Colon (tissue), 2 donors: Measurements from ENCODE around the gene GSC2.
"Not testable (repeated sequence)": the region's sequence is repeated elsewhere in the genome, so short reads cannot be mapped to it uniquely, and the experiment has no call there.

ENCODE experiments used
- FAIRE-seq: peaks from 2 replicates; lab custom pipeline; 2012; peaks lifted over from hg19 to GRCh38; lab: Jason Lieb, UNC
- donor health status: control.
- donor health status: control.

Gene GSC2

DNA sequence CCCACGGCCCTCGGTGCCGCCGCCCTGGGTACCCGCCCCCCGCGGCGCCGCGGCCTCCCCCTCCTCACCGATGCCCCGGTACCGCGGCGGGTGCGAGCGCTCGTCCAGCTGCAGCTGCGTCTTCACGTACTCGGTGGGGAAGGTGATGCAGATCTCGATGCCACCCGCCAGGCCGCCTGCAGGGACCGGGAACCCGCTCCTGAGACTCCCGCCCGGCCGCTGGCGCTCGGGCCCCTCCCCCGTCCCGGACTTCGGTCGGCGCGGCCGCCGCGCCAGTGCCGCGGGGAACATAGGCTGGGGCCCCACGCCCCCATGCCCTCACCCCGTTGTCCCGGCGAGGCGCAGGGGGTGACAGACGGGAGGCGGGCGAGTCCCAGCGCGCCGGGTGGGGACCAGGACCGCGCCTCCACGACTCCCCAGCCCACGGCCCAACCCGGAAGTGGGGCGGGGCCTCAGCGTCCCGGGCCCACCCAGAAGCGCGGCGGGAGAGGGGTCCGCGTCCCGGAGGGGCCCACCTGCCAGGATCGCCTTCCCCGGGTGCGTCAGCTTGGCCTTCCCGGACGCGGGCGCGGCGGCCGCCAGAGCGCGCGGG, 28.1 kb upstream of the GSC2 start:
- FAIRE-seq: no peak

DNA sequence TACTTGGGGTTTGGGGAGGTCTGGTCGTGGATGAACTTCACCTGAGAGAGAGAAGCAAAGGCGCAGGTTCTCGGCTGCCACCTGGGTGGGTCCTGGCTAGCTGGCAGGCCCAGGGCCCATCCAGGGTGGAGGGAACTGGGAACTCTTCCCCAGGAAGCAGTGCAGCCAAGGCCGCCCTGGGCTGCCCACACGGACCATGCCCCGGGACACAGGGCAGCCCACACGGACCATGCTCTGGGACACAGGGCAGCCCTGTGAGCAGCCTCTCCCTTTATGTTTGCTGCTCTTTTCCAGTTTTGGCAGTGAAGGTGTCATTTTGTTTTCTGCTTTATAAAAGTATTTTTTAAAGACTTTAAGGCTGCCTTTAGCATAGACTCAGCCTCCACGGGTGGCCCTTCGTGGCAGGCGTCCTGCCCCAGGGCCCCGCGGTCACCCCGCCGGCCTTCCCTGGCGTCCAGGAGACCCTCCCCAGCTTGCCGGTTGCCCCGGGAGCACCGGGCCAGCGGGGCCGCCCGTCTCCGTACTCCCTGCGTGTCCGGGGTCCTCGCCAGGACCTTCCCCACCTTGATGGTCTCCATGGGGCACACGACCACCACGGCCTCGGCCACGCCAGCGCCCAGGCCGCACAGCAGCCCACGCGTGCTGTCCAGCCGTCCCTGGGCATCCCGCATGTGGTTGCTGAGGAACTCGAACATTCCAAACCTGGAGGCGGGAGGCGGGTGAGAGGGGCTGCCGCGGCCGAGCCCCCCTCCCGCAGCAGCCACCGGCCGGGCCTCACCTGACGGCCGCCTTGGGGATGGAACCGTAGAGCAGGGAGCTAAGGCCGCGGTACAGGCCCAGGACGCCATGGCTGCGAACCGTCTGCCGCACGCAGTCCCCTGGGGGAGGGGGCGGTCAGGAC, 27.3 kb upstream of the GSC2 start:
- no peak for FAIRE-seq

DNA sequence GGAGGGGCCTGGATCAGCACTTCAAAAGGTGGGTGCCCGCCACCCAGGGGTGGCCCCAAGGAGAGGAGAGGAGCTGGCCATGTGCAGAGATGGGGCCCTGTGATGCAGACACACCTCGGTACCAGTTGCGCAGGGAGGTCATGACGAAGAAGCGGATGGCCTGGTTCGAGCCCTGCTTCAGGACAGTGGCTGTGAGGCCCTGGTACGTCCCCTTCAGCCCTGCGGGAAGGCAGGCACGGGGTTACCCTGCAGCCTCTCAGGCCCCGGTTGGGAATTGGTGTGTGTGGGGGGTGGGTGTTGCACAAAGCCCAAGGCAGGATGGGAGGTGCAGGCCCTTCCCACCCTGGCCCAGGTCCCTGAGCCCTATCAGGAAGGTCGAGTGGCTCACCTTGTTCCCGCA, 26.6 kb upstream of the GSC2 start:
- FAIRE-seq: no peak

DNA sequence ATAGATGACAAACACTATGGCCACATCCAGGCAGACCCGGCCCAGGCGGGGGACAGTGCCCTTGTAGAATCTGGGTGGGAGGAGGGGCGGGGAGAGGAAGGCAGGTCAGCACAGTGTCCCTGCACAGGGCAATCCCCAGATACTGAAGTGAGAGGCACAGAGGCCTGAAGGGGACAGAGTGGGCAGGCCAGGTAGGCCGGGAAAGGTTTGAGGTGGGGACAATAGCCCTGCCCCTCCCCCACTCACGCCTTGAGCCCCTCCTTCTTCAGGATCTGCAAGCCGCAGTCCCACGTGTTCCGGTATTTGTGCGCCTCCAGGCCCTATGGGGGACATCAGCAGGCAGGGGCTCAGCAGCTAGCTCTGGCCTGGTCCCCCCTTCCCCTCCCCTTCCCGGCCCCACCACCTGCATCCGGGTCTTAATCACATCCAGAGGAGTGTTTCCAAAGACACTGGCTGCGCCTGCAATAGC, 26.1 kb upstream of the GSC2 start:
- no peak for FAIRE-seq

DNA sequence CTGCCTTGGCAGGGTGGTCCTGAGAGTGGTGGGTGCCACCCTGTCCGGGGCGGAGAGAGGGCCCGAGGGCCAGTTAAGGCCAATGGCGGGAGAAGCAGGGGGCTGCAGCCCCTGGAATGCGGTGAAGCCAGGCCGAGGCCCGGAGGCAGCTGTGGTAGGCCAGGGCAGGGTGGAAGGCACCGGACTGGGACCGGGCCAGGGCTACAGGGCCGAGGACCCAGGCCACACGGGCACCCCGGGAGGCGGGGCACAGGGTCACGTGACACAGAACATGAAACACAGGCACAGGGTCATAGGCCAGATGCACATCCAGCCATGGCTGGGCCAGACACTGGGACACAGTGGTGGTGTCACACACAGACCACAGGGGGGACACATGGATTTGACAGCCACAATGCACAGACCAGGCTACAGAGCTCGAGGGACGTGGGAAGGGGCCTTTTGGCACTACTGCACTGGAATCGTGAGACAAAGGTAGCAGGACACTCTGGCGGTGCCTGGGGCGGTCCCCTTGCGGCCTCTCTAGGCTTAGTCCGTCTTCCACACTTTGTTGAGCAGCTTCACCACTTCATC, 25.6 kb upstream of the GSC2 start:
- no peak for FAIRE-seq

DNA sequence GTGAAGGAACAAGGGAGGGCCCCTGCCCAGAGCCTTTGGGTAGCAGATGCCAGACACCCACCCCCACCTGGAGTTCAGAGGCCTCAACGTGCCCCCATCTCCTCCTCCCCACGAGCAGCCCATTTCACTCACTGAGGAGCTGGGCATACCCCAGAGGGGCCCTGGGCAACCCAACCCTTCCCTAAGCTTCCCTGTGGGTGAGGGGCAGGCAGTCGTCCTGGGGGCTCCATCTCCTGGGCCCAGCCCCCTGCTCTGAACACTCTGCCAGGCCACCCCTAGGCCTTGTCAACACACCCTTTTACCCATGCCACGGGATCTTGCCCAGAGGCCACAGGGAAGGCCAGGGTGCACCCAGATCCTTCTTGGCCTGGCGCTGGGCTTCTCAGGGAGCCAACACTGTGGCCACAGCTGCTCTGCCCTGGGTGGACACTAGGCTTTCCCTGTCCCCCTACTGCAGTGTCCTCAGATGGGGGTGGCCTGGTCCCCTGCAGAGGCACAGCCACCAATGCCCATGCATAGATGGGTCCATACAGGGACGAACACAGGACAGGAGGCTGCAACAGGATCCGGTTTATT, 25.0 kb upstream of the GSC2 start:
- FAIRE-seq: no peak

DNA sequence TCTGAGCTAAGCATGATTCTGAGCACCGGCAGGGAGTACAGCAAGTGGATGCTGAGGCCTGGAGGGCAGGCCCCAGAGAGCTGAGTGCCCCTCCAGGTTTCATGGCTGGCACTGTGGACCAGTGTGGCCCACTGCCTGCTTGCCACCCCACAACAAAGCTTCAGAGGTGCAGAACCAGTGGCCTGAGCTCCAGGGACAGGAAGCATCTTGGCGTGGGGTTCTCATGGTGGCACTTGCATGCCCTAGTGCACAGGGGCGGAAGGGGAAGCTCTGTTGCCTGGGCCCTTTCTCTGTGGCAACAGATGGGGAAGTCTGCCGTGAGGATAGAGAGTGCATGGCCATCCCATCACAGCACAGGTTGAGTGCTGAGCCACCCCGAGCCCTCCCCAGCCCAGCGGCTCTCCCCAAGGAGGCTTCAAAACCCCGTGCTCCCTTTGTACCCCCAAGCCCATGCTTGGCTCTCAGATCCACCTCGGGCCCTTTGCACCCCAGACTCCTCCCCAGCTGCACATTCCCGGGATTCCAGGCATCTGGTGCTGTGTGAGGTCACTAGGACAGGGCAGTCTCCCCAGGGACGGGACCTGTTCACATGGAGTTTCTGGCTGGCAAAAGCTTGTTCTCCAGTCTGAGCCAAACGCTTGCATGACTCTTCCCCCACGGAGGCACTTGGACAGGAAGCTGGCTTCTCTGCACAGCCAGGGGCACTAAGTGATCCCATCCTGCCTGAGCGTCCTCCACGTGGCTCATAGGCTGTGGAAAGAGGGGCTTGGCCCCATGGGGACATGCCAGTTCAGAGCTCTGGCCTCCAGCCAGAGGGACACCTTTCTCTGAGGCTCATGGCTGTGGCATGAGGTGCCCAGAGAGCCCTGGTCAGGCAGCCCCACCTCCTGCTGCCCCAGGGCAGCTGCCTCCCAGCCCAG, 24.3 kb upstream of the GSC2 start:
- FAIRE-seq: no peak

DNA sequence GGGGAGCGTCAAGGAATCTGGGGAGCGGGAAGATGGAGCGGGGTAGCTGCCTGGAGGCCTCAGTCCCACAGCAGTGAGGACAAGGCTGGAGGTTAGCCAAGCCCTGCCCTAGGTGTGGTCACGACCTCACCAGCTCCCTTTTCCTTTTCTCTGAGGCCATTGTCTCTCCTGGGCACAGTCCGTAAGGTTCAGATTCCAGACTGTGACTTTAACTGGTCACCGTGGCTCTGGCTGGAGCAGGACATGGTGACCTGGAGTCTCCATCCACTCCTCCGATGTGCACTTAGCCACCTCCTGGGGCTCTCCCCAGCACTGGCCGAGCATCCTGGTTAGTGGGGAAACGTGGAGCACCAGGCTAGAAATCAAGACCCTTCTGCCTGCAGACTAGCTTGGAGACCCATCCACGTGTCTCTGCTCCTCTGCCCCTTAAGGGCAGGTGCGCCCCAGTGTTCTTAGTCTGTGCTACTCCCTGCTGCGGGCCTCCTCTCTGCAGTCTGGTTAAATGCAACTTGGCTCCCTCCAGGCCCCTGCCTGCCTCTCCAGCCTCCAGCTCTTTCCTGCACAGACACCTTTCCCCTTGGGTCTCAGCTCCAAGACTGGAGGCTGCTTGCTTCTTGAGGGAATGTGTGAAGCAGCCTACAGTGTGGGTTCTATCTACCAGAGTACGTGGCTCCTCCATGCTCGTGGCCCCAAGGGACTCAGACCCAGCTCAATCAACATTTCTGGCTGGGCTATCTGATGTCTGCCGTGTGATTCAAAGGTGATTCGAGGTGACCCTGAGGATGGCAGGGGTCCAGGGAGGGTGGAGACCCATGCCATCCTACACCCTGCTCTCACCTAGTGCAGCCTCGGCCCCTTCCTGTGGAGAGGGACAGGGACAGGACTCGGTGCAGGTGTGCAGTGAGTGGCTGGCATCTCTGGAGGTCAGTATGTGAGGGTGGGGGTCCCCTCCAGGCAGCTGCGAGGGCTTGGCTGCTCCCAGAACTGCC, 23.2 kb upstream of the GSC2 start:
- no peak for FAIRE-seq

DNA sequence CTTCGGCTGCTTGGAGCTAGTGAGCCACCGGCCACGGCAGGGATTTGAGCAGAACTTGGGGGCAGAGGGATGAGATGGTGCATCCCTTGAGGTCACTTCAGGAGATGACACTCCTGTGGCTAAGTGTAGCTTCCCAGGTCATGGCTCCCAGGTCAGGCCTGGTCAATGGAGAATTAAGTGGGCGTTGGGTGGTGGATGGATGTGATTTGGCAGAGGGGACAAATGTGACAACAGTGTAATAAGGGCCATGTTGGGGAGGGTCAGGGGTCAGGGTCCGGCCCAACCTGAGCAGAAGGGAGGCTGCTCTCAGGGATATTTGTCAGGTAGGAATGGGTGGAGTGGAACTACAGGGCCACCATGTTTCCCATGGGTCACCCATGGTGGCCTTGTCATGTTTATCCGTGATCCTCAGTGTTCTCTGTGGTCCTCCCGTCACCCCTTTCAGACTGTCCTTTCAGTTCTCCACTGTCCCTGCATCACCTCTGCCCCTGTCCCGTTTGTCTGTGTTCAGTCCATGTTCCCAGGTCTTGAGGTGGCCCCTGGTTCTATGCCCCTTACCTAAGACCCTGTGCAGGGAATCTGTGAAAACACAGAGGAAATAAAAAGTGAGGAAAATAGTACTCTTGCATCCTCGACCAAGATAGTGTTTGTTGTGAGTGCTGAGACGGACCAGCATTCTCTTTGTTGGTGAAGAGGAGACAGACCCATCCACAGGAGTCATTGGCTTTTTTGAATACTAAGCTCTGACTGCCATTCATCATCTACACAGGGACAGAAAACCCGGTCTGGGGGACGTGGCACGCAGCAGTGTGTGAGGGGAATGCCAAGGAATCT, 22.3 kb upstream of the GSC2 start:
- FAIRE-seq: no peak

DNA sequence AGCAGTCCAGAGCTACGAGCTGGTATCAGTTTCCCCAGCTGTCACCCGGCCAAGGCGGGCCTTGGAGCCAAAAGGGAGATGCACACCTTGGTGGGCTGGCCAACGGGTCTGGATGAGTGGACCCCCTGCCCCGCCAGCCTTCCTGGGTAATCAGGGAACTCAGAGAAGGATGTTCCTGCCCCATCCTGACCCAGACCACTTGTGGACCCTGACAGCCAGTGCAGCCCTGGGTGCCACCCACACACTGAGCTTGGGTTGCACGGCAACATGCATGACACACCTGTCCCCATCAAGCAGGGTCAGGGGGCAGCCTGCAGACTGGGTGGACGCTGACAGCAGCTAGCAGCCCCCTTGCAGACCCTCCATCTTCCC, 19.8 kb upstream of the GSC2 start:
- FAIRE-seq: no peak

DNA sequence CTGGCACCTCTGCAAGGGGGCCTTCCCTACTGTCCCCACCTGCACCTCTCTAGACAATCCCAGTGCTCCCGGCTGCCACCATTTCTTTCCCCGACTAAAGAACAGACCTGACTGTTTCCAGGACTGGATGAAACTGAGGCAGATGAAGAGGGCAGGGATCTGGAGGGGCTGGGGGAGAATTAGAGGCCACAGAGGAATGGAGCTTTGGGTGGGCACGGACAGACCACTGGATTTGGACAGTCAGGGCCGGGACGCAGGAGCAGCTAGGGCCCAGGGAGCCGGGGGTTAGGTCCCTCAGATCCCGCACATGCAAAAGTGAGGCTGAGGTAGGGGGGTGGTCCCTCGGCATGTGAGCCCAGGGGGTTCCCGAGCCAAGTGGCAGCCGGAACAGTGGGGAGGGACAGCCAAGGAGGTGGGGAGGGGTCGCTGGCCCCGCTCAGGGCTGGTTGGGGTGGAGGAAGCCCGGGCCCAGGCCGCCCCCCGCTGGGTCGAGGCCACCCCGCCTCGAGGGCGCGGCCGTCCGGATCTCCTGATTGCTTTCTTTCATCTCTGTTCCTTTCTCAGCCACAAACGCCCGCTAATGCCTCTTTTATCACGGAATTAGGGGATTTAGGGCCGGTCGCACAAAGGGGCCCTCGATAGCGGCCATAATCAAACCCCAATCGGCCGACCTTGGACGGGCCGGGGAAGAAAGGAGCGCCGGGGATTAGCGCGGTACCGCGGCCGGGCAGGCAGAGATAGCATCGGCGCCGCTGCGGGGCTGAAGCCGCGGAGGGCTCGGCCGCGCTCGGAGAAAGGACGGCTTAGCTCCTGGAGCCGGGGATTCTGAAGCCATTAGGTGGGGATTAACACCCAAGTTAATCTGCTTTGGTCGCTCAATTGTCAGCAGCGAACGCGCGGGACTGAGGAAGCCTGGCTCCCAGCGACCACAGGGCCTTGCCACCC, 19.2 kb upstream of the GSC2 start:
- FAIRE-seq: no peak

DNA sequence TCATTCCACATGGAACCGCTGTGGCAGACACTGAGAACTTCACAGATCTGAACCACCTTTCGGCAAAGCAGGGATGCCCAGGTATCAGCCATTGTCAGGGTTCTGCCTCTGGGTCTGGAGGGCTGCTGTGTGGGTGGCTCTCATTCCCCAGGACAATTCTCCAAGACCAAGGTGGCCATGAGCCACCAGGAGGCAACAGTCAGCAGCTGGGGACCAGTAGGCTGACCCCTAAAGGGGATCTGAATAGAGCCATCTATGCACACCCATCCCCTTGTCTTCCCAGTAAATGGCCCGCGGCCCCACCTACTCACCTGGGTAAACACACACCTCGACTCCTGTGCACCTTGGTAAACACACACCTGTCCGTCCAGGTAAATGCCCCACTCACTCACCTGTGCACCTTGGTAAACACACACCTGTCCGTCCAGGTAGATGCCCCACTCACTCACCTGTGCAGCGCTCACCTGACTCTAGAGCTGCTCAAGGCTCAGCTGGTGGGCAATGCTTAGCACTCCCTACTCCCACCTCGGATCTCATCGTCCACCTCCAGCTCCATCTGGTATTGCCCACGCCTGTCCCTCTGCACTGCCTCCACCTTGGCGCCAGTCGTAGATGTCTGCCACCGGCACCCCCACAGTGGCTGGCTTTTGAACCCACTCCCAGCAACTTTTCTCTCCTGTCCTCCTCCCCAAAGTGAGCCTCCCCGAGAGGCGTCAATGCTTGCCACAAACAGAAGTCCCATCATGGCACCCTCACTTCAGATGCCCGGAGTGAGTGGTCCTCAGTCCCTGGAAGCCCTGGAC, 18.2 kb upstream of the GSC2 start:
- FAIRE-seq: no peak

DNA sequence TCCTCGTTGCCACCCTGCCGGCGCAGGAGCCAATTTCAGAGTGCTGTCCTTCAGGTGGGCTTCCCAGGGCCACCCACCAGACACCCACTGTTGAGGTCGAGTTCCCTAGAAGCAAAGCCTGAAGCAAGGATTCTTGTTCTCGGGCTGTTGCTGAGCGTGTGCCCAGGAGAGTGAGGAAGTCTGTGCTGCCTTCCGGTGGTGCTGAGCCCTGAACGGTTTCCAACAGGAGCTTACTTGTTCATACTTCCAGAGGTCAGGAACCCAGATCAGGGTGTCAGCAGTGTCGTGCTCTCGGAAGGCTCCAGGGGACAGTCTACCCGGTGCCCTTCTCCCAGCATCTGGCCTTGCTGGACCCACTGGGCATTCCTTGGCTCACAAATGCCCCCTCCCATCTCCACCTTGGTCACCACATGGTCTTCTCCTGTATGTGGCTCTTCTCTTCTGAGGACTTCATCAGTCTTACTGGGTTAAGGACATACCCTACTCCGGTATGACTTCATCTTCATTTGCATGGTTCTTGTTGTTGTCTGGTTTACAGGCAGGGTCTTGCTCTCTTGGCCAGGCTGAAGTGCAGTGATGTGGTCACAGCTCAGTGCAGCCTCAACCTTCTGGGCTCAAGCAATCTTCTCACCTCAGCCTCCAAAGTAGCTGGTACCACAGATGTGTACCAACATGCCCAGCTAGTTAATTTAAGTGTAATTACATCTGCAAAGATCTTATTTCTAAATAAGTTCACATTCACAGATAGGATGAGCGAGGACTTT, 17.2 kb upstream of the GSC2 start:
- FAIRE-seq: no peak

DNA sequence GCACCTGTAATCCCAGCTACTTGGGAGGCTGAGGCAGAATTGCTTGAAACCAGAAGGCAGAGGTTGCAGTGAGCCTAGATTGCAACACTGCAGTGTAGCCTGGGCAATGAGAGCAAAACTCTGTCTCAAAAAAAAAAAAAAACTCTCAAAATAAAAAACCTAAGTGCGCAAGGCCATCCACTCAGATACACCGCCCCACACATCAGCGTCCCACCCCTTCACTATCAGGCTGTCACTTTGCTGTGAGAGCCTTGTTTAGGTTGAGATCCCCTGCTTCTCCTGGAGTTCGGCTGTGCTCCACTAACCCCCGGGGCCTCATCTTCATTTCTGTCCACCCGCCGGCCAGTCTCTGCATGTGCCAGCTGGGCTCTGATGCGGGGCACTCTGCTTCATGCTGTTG, 16.3 kb upstream of the GSC2 start:
- FAIRE-seq: no peak

DNA sequence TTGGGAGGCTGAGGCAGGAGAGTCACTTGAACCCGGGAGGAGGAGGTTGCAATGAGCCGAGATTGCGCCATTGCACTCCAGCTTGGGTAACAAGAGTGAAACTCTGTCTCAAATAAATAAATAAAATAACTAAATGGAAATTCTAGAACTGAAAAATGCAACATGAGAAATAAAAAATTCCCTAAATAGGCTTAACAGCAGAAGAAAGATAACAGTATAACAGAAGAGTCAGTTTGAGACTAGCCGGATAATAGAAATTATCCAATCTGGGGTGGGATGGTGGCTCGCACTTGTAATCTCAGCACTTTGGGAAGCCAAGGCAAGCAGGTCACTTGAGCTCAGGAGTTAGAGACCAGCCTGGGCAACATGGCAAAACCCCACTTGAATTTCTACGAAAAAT, 14.3 kb upstream of the GSC2 start:
- FAIRE-seq: no peak

DNA sequence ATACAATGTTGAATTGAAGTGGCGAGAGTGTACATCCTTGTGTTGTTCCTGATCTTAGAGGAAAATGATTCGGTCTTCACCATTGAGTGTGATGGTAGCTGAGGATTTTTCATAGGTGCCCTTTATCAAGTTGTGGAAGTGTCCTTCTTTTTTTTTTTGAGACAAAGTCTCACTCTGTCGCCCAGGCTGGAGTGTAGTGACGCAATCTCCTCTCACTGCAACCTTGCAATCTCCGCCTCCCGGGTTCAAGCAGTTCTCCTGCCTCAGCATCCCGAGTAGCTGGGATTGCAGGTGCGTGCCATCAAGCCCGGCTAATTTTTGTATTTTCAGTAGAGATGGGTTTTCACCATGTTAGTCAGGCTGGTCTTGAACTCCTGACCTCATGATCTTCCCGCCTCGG, 8.6 kb upstream of the GSC2 start:
- not testable (repeated sequence) for FAIRE-seq

DNA sequence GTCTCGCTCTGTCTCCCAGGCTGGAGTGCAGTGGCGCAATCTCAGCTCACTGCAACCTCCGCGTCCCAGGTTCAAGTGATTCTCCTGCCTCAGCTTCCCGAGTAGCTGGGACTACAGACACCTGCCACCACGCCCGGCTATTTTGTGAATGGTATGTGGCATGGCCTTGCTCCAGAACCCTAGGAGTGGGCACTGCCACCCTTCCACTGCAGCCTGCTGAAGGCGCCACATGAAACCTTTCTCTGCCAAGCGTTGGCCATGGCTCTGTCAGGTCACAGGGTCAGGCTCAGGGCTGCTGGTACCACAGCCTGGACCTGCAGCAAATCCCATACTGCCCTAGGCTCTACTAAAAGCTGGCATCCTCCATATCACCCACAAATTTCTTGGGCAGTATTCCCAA, 6.0 kb upstream of the GSC2 start:
- not testable (repeated sequence) for FAIRE-seq
